GM18909 (cell line): ENCODE data around the gene TMPRSS4.

ENCODE experiments used
- ATAC-seq: cut with Tn5 transposase; IDR thresholded peaks from one replicate; pipeline ENCODE4 v1.9.1; 2021; ENCODE audit warnings: mild to moderate bottlenecking; ENCODE audit not compliant: unreplicated experiment, poor library complexity

TMPRSS4 gene

DNA sequence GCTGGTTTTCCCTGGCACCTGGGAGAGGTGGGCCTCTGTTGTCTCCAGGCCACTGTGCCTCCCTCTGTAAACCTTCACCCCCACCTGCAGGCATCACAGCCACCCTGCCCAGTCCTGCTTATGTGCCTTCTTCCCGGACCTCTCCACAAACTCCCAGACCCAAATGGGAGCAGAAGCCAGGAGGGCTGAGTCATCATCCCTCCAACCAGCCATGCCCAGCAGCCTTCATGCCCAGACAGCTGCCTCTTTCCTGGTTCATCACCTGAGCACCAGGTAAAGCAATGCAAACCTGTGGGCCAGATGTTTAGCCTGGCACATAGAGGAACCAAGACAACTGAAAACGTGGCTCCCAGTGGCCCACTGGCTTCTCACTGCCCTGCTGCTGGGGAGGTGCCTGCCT lies 2.1 kb upstream of the TMPRSS4 start:
- no peak for ATAC-seq

DNA sequence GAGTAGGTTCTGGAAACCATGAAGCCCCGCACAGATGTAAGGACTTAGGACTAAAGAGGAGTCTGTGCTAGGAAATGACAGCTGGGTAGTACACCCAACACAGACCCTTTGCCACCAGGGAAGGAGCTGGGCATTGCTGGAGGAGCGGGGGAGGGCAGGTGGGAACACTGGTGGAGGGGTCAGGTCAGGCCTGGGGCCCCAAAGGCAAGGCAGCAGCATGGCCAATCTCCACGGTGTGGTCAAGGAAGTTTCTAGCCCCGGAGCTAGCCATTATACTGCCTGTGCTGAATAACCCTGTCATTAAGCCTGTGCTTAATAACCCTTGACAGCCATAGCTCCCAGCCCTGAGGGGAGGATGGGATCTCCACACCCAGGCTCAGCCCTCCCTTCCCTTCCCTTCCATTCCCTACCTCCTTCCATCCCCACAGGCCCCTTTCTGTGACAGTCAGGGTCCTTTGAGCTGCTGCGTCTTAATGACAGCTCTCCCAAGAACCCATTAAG lies 2.1 kb downstream of the TMPRSS4 start:
- no peak for ATAC-seq

DNA sequence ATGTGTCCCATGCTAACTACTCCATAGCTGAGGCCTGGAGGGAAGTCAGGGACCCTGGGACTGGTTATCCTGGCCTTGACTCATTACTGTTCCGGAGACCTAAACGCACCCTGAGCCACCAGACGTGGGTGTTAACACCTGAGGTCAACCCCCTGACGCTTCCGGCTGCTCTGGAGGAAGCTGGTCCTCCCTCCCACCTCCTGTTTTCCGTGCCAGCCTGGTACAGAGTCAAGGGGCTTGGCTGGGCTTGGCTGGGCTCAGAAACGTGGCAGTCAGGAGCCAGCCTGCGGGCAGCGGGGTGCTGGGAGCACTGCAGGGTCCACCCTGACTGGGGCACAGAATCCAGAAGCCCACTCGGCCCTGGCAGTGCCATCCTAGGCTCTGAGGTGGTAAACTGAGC lies 2.6 kb downstream of the TMPRSS4 start:
- no peak for ATAC-seq

DNA sequence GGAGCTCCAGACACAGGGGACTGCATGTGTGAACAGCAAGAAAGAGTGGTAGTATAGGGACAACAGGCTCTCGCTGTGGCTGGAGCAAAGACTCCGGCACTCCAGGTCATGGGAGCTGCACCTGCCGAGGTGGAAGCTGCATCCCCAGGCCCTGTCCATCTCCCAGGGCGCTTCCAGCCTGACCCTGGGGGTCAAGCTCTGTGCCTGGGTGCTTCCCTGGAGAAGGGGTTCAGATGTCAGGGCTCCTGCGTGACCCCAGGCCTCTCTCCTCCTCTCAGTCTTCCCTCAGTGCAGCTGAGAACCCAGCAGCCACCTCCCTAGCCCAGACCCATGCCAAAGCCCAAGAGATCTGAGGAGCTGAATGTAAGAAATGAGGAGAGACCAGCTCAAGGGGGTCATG lies 3.4 kb downstream of the TMPRSS4 start:
- ATAC-seq, result no peak

DNA sequence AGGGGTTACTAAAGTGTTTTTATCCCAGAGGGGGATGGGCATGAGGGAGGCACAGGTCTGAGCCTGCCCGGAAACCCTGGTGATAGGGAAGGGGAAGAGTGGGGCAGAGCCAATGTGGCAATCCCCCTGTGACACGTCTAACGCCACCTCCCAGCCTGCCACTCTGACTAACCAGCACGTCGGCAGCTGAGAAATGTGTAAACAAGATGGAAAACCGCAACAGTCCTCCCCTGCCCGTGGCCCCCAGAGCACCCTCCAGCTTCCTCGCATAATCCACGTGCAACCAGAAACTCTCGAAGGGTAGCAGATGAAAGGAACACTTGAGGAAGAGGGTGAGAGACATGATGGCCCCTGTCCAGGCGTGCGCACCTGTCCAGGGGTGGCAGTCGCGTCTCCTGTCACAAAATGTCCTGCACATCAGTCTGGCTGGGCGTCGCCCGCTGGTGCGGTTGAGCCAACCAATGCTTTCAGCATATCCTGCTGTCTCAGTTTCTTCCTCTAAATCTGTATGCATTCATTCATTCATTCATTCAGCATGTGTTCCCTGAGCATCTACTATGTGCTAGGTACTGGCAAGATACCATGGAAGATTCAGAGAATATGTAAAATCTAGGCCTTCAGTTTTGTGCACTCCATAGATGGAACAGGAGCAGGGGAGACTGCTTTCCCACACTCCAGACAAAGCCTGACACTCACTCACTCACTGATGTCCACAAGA lies 4.5 kb downstream of the TMPRSS4 start:
- ATAC-seq, result no peak

DNA sequence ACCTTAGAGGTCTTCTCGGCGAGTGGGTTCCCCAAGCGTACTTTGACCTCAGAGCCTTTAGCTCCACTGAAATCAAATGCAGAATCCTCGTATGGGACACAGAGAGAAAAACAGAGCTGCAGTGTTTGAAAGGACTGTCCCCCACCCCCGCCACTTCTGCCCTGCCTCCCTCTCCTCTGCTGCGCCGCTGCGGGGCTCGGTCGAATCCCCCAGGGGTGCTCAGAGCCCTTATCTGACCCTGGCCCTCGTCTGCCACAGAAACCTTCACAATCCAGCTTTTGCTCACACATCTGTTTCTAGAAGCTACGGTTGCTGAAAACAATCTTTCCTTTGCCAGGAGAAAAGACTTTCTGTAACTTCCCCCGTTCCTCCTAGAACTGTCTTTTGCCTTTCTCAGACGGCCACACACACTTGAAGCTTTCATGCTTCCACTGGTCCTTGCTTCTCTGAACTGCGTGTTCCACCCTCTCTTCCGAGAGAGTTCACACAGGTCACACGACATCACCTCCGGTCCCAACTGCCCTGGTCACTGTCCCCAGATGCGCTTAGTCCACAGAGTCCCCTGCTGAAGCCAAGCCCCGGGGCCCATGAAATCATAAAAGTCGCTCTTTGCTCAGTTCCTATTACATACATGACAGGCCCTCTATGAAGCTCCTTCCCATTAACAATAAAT lies 6.1 kb downstream of the TMPRSS4 start:
- ATAC-seq, result no peak

DNA sequence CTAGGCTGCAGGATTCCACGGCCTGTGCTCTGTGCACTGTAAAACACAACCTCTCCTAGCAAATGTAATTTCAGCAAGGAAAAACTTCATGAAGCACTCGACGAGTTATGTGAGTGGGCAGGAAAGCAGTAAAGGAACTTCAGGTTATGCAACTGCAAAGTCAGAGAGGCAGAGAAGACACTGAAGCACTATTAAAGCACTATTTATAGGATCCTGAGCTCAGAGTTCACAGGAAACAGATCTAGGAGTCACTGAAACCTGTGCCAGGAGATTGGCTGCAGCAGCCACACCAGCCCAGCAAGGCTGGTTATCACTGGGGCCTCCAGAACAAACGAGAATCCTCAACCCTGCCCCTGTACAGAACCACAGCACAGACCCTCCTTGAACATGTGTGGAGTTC lies 7.4 kb downstream of the TMPRSS4 start:
- no peak for ATAC-seq

DNA sequence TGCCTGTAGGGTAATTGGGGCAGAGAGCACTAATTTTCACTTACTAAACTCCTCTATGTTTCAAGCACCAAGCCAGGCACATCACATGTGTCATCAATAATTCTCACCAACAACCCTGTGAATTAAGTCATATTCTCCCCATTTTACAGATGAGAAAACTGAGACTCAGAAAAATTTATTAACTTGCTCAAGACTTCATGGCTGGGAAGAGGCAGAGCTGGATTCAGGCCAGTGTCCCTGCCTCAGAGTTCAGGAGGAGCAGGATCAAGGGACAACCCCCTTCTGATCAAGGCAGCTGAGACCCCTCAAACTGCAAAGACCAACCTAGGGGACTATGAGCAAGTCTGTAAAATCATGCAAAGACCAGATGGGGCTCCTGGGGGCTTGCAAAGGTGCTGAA lies 7.8 kb downstream of the TMPRSS4 start:
- no peak for ATAC-seq

DNA sequence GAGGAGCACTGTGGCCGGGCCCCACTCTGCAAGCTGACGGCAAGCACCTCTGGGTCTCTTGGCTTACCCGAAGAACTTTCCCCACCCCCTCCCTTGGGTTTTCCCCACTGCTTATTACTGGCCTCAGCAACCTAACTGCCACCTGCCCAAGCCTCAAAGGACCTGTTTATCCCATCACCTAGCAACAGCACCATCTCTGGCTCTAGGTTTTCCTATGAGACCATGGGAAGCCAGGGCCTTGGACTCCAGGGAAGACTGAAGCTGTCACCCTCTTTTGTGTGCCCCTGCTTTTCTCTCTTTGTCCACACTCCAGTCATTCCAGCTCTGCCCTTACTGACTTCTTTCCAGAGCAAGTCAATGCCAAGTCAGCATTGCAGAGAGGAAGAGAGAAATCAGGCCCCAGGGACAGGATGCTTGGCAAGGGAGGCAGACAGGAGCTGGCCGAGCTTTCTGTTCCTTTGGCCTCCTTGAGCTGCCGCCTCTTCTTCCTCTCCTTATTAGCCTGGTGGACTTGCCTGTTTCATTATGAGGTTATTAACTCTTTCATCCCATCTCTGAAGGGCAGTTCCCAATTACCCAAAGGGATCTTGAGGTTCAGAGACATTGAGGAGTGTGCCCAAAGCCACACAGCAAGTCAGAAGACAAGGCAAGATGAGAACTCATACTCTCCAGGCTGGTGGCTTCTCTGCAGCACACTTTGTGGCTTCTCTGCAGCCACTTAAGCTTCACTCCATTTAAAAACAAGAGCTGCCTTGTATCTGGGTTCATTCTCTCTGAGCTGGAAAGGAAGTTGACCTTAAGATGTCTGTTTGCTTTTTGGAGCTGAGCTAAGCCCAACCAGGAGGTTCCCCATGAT lies 10.3 kb downstream of the TMPRSS4 start, which contains the start of gene SMIM35:
TSS of gene SMIM35 (minus strand) at position 51 of the 856 bp plus-strand sequence. CDS start 206 bp downstream, outside the sequence.
- no peak for ATAC-seq

DNA sequence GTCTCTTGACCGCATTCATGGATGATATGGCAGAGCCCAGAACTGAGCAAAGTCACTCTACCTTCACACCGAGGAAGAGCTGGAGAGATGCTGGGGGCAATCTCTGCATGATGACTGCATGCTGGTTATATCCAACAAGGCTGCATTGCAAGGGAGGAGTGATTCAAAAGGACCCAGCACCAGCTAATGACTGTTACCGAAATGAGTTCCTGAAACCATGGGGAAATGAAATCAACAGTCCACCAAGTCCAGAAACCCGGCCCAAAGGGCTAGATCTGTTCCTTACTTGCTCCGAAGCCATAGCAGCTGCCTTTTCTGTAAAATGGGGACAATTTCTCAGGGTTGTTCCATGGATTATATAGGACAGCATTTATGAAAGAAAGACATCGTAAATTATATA lies 11.1 kb downstream of the TMPRSS4 start:
- no peak for ATAC-seq

DNA sequence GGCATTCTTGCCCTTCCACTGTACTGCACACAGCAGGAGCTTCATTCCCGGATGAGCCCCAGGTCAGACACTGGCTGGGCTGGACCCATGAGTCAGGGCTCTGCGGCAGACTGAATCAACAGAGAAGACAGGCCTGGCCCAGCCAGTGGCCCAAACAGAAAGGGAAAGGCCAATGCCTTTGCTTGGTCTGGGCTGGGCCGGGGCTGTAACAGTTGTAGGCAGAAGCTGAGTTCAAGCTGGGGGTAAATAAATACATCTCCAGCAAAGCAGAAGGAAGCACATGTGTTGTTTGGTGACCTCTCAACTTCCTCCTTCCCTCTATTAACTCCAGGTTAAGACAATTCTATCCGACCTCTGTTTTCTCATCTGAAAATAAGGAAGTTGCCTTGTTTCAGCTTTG lies 11.7 kb downstream of the TMPRSS4 start:
- ATAC-seq, result no peak

DNA sequence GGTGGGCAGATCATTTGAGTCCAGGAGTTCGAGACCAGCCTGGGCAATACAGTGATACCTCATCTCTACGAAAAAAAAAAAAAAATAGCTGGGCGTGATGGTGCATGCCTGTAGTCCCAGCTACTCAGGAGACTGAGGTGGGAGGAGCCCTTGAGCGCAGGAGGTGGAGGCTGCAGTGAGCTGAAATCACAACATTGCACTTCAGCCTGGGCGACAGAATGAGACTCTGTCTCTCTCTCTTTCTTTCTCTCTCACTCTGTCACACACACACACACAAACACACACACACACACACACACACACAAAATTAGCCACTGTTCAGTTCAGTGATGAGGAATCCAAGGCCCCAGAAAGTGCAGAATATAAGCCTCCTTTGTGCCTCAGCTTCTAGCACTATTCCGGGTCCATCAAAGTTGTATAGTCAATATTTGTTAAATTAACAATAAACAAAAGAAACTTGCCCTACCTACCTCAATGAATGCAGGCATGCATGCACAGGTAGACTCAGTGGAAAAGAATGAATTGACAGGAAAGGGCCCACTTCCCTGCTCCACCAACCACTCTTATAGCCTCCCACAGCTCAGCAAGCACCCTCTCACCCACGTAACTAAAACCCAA lies 13.8 kb downstream of the TMPRSS4 start:
- ATAC-seq, result no peak

DNA sequence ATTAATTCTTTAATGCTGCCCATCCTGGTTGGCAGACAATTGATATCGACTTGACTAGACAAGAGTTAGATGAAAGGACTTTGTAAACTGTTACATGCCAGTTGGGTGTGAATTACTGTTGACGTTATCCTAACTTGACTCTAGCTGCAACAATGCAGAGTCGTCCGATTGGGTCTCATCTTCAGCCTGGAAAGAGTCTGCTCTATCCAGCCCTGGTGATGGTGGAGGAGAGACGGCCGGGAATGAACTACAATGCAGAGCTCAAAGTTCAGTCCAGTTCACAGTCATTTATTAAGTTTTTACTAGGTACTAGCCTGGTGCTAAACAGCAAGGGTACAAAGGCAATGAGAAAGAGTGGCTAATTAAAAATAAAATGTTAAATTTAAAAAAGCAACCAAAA lies 14.8 kb downstream of the TMPRSS4 start:
- ATAC-seq, result no peak

DNA sequence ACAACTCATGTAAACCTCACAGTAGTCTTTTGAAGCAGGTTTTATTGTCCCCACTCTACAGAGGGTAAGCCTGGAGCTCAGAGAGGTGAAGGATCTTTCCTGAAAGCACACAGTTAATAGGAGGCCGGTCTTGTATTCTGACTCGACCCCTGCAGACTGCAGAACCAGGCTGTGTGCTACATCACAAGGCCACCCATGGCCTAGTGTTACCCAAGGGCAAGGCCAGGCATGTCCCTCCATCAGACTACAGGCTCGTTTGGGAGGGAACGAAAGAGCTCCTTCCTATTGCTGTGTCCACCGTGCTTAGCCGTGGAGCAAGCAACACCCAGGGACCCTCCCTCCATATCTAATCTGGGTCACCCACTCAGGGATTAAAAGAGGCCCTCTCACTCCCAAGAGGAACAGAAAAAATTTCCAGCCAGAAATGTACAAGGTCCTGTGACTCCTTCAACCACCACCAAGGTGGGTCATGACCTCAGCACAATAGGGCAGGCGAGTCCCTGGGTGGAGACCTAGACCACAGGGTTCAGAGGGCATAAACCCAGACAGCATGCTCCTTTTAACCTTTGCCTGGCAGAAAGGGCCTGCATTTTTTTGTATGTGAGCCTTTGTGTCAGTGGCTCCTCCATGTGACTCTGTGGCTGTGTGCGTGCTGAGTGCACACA lies 16.2 kb downstream of the TMPRSS4 start:
- no peak for ATAC-seq

DNA sequence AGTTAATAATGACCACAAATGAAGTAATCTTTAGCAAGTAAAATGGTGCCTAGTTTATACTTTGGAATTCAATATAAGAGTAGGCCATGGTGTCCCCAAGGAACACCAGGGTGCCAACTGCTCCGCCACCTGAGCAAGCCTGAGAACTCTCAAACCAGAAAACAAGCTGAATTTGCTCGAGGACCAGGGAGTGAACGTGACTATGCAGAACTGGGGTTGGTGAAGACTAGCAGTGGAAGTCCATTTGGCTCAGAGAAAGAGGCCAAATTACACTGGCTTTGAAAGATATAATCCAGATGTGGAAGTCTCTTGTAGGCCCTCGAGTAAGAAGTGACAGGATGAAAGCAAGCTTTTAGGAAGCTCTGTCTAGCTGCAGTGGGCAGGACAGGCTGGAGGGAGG lies 18.6 kb downstream of the TMPRSS4 start:
- no peak for ATAC-seq

DNA sequence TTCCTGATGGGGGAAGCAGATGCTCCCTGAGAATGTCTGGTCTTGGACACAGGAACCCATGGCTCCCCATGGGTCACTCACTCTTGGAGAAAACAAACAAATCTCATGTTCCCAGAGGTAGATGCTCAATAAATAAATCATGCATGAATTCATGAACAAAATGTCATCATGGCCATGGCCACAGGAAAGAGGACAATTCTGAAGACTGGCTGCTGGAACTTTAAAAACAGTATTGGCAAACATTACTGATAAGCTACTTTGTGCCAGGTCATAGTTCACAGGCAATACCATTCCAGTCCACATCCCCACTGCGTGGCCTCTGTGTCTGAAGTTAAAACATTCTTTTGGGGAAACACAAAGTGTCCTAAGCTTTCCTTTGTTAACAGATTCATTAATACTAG lies 19.1 kb downstream of the TMPRSS4 start:
- ATAC-seq, result no peak

DNA sequence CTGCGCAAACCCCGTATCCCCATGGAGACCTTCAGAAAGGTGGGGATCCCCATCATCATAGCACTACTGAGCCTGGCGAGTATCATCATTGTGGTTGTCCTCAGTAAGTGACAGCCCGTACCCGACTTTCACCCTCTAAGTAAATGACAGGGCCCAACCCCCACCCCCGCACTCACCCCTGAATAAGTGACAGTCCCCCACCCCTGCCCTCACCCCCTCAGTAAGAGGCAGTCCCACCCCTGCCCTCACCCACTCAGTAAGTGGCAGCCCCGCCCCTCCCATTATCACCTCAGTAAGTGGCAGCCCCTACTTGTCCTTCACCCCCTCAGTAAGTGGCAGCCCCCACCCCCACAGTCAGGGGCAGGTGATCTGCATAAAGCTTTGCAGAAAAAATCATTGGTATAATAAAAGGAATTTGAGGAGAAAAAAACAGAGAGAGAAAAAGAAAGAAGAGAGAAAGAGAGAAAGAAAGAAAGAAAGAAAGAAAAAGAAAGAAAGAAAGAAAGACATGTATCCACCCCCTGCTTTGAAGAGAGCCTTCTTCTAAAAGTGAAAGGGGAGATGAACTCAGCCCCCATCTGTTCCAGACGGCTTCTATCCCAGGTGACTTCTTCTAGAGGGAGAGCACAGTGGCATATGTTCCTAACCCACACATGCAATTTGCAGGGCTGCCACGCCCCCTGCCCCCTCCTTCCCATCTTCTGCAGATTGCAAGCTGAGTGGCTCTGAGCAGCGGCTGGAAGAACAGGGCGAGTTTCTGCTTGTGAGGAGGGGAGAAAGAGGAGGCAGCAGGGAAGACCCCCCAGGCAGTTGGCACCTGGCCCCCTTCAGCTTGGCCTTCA lies 22.3 kb downstream of the TMPRSS4 start:
- ATAC-seq, result no peak

DNA sequence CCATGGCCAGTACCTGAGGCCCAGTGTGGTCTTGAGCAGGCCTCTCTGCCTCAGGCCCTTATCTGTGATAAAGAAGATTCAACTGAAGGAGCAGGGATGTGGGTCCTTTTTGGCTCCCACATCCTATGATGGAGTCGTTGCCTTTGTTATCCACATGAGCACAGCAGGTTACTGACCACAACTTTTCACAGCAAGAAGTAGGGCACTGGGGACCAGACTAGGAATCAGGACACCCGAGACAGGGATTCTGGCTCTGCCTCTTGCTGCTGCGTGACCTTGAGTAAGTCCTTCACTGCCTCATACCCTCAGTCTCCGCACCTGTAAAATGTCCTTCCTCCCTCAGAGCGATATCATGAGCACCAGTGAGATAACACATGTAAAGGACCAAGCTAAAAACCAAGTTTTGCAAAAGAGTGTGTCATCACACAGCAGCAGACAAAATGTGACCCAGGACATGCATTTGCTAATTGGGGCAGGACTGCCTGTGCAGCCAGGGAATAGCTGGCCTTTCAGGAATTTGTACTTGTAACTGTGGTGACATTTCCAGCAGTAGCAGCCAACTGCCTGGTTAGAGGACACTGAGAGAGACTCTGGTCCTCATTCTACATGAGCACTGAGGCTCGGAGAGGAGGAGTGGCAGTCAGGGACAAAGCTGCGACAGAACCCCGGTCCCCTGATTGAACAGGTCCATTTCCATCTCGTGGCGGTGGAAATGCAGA lies 23.1 kb downstream of the TMPRSS4 start:
- no peak for ATAC-seq
